ENCODE results near the gene RBKS.

The RBKS gene

GRCh38 chr2:27829791-27830190, 60.4 kb downstream of the RBKS start:
- DNase-seq = no peak

GRCh38 chr2:27828305-27828704, 61.9 kb downstream of the RBKS start:
- DNase-seq = no peak

GRCh38 chr2:27824401-27824800, 65.8 kb downstream of the RBKS start:
- DNase-seq = no peak

GRCh38 chr2:27823569-27823968, 66.6 kb downstream of the RBKS start:
- DNase-seq = no peak

- no peak for DNase-seq
Measured at GRCh38 chr2:27823135-27823534, 67.1 kb downstream of the RBKS start.

- no peak for DNase-seq
Measured at GRCh38 chr2:27822049-27822448, 68.1 kb downstream of the RBKS start.

- no peak for DNase-seq
Measured at GRCh38 chr2:27815860-27816438, 74.2 kb downstream of the RBKS start.

GRCh38 chr2:27814758-27815157, 75.4 kb downstream of the RBKS start:
- no peak for DNase-seq

GRCh38 chr2:27811768-27812167, 78.4 kb downstream of the RBKS start:
- DNase-seq = no peak

- no peak for DNase-seq
Measured at GRCh38 chr2:27810455-27810854, 79.7 kb downstream of the RBKS start.

- peak; percentile 86 for DNase-seq
Measured at GRCh38 chr2:27809761-27810241, 80.4 kb downstream of the RBKS start.

- no peak for DNase-seq
Measured at GRCh38 chr2:27808984-27809383, 81.2 kb downstream of the RBKS start.

GRCh38 chr2:27808418-27808817, 81.8 kb downstream of the RBKS start:
- DNase-seq = no peak

- peak; percentile 36 for DNase-seq
Measured at GRCh38 chr2:27807476-27807875, 82.7 kb downstream of the RBKS start.

- no peak for DNase-seq
Measured at GRCh38 chr2:27806311-27807059, 83.7 kb downstream of the RBKS start.

GRCh38 chr2:27805180-27805579, 85.0 kb downstream of the RBKS start:
- DNase-seq = no peak

GRCh38 chr2:27804146-27804545, 86.0 kb downstream of the RBKS start:
- peak; percentile 57 for DNase-seq

- no peak for DNase-seq
Measured at GRCh38 chr2:27803046-27803445, 87.1 kb downstream of the RBKS start.

- DNase-seq = no peak
Measured at GRCh38 chr2:27802547-27802946, 87.6 kb downstream of the RBKS start.

GRCh38 chr2:27800856-27801255, 89.3 kb downstream of the RBKS start:
- no peak for DNase-seq

GRCh38 chr2:27799646-27800010, 90.6 kb downstream of the RBKS start:
- DNase-seq = no peak

- DNase-seq = peak; percentile 100
Measured at GRCh38 chr2:27798948-27799645, 91.1 kb downstream of the RBKS start.

GRCh38 chr2:27798486-27798885, 91.7 kb downstream of the RBKS start:
- no peak for DNase-seq

- DNase-seq = no peak
Measured at GRCh38 chr2:27797841-27798240, 92.3 kb downstream of the RBKS start.

Measured in fibroblast of skin of abdomen (primary cell).